Choroid plexus epithelial cell (primary cell): ENCODE measurements around the gene GAN.

Source experiments
- DNase-seq: peaks from one replicate; pipeline ENCODE4 v3.0.0-alpha.2; 2010; ENCODE audit warnings: low read depth
- H3K4me3 ChIP-seq: 2 replicates; pipeline ENCODE4 v1.5.1; 2011; ENCODE audit warnings: low read depth, mild to moderate bottlenecking, control low read depth, low read length, moderate library complexity
- CTCF ChIP-seq: conservative IDR thresholded peaks from 2 replicates; pipeline ENCODE4 v1.5.1; 2011; ENCODE audit warnings: low read depth, mild to moderate bottlenecking, control low read depth, inconsistent platforms, low read length, moderate library complexity

GAN gene

GRCh38 chr16:81316176-81316496, 1.4 kb downstream of the GAN start:
- peak overlapping the region; percentile 88 for H3K4me3 ChIP-seq
- DNase-seq = no peak
- TF ChIP-seq CTCF = no peak

- peak overlapping the region; percentile 1 for H3K4me3 ChIP-seq
- DNase-seq = no peak
- no peak for TF ChIP-seq CTCF
These were observed 3.9 kb downstream of the GAN start for GRCh38 chr16:81318711-81319110.

- H3K4me3 ChIP-seq = no peak overlapping the region
- peak; percentile 85 for DNase-seq
- TF ChIP-seq CTCF = no peak
These were observed 4.6 kb downstream of the GAN start for GRCh38 chr16:81319221-81319912.

- no peak overlapping the region for H3K4me3 ChIP-seq
- peak; percentile 27 for DNase-seq
- TF ChIP-seq CTCF = no peak
These were observed 6.3 kb downstream of the GAN start for GRCh38 chr16:81321039-81321438.

- DNase-seq = peak; percentile 29
- no peak overlapping the region for H3K4me3 ChIP-seq
- no peak for TF ChIP-seq CTCF
These were observed 6.8 kb downstream of the GAN start for GRCh38 chr16:81321536-81321935.

- no peak for TF ChIP-seq CTCF
- DNase-seq = no peak
These were observed 10.0 kb downstream of the GAN start for GRCh38 chr16:81324808-81325207.

GRCh38 chr16:81327011-81327410, 12.2 kb downstream of the GAN start:
- TF ChIP-seq CTCF = no peak
- DNase-seq = no peak
- H3K4me3 ChIP-seq = no peak overlapping the region

More at GRCh38 chr16:81324808-81325207, 10.0 kb downstream of the GAN start:
- no peak overlapping the region for H3K4me3 ChIP-seq
